Measurements from ENCODE around the gene LCN10. TPM values are rescaled to one million over a fixed set of nuclear protein-coding genes. Genes with fewer than 3 reads are reported as not detected.

Gene LCN10
- total and polyA plus RNA-seq, 2 of the 13 experiments (the other 11 are each of a cell fraction or from before 2014, with no cell fraction given): 0.53 to 0.61 TPM

- Histone ChIP-seq H3K9me3 (ENCODE audit: low read length) (no peaks in the 10 kb centered on the region), H3K9ac (ENCODE audit: insufficient read depth, low read depth, low read length) (no peak overlapping the region), H3K36me3 (replicated peaks in 1 of 2; ENCODE audit: control insufficient read depth in 1 of 2, insufficient read depth in 2 of 2, low read length in 2 of 2) (no peaks in the 10 kb centered on the region), H3K27me3 (ENCODE audit: control insufficient read depth in 1 of 2, insufficient read depth in 2 of 2, low read length in 2 of 2) (no peaks in the 10 kb centered on the region), H3K4me3 (replicated peaks in 1 of 3; ENCODE audit: insufficient read depth in 1 of 3, low read depth in 2 of 3, low read length in 3 of 3) (no peak overlapping the region), H3K79me2 (ENCODE audit: insufficient read depth, low read length) (no peaks in the 10 kb centered on the region), H3K4me2 (ENCODE audit: low read depth, low read length) (no peak overlapping the region), H4K20me1 (ENCODE audit: insufficient read depth, low read length) (no peaks in the 10 kb centered on the region), H3K27ac (ENCODE audit: extremely low read length, insufficient read depth, low read length) (no peak overlapping the region), H2AFZ (ENCODE audit: low read length) (no peak overlapping the region), H3K4me1 (ENCODE audit: insufficient read depth, low read length) (peaks cover 82% of the 10 kb centered on the region)
- intact Hi-C loops (cut with micrococcal nuclease; ENCODE audit: unreplicated experiment) (loop anchor here (10.0 kb wide), 1 partner anchor 102 kb away; the partner anchor contains the start of gene TRAF2), in situ Hi-C loops (cut with HindIII; ENCODE audit: extremely low pct_ligation_motif_present, low pct_unique_long_range_greater_than_20kb) (no loop called here)
- no TSS peak for BruUV-seq (replicated peaks)
- 100% methylated on average over 3 of the region's 3 CpGs for WGBS (ENCODE audit: low lambda C conversion rate)
- CTCF ChIA-PET (ENCODE audit: low intra/inter-chr PET ratio, low total read pairs): no interaction called here
- no peak for ATAC-seq
- FAIRE-seq: no peak
- POLR2A ChIA-PET: no interaction called here
- no peak for DNase-seq (ENCODE audit: low spot score)
- no peak for TF ChIP-seq PHF20 (CRISPR knock-in tag; IDR thresholded peaks at IDR 0.05)
- TF ChIP-seq, protein P1, sequence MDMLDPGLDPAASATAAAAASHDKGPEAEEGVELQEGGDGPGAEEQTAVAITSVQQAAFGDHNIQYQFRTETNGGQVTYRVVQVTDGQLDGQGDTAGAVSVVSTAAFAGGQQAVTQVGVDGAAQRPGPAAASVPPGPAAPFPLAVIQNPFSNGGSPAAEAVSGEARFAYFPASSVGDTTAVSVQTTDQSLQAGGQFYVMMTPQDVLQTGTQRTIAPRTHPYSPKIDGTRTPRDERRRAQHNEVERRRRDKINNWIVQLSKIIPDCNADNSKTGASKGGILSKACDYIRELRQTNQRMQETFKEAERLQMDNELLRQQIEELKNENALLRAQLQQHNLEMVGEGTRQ (IDR thresholded peaks at IDR 0.05; ENCODE audit: low read depth, low read length): no peak
- TF ChIP-seq, protein P1 (CRISPR knock-in tag; IDR thresholded peaks at IDR 0.05; ENCODE audit: borderline replicate concordance): no peak
- no peak for TF ChIP-seq ZNF567 (CRISPR knock-in tag; IDR thresholded peaks at IDR 0.05; ENCODE audit: borderline replicate concordance)
- peak; percentile 57; the same call in 1 of the 2 replicates for TF ChIP-seq CEBPB (IDR thresholded peaks at IDR 0.05; ENCODE audit: borderline replicate concordance, low read depth, low read length)
These were observed 39.7 kb upstream of the LCN10 start for GRCh38 chr9:136782452-136782851.

GRCh38 chr9:136779808-136780207 lies 37.1 kb upstream of the LCN10 start:
- intact Hi-C loops (cut with micrococcal nuclease; ENCODE audit: unreplicated experiment) (loop anchor here (10.0 kb wide), 1 partner anchor 105 kb away; the partner anchor contains the start of gene TRAF2), in situ Hi-C loops (cut with HindIII; ENCODE audit: extremely low pct_ligation_motif_present, low pct_unique_long_range_greater_than_20kb) (loop anchor here (10.0 kb wide), 1 partner anchor 265 kb away; the partner anchor contains the start of gene NPDC1)
- no peak for TF ChIP-seq ZNF20 (CRISPR knock-in tag; IDR thresholded peaks at IDR 0.05)
- TF ChIP-seq, protein P2, sequence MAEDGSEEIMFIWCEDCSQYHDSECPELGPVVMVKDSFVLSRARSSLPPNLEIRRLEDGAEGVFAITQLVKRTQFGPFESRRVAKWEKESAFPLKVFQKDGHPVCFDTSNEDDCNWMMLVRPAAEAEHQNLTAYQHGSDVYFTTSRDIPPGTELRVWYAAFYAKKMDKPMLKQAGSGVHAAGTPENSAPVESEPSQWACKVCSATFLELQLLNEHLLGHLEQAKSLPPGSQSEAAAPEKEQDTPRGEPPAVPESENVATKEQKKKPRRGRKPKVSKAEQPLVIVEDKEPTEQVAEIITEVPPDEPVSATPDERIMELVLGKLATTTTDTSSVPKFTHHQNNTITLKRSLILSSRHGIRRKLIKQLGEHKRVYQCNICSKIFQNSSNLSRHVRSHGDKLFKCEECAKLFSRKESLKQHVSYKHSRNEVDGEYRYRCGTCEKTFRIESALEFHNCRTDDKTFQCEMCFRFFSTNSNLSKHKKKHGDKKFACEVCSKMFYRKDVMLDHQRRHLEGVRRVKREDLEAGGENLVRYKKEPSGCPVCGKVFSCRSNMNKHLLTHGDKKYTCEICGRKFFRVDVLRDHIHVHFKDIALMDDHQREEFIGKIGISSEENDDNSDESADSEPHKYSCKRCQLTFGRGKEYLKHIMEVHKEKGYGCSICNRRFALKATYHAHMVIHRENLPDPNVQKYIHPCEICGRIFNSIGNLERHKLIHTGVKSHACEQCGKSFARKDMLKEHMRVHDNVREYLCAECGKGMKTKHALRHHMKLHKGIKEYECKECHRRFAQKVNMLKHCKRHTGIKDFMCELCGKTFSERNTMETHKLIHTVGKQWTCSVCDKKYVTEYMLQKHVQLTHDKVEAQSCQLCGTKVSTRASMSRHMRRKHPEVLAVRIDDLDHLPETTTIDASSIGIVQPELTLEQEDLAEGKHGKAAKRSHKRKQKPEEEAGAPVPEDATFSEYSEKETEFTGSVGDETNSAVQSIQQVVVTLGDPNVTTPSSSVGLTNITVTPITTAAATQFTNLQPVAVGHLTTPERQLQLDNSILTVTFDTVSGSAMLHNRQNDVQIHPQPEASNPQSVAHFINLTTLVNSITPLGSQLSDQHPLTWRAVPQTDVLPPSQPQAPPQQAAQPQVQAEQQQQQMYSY (CRISPR knock-in tag; IDR thresholded peaks at IDR 0.05): peak; percentile 90
- ChIA-PET POLR2A (no interaction called here), CTCF (ENCODE audit: low intra/inter-chr PET ratio, low total read pairs) (no interaction called here)
- Histone ChIP-seq H3K27me3 (ENCODE audit: control insufficient read depth in 1 of 2, insufficient read depth in 2 of 2, low read length in 2 of 2) (no peaks in the 10 kb centered on the region), H3K4me2 (ENCODE audit: low read depth, low read length) (no peak overlapping the region), H4K20me1 (ENCODE audit: insufficient read depth, low read length) (no peaks in the 10 kb centered on the region), H3K27ac (ENCODE audit: extremely low read length, insufficient read depth, low read length) (no peak overlapping the region), H3K36me3 (replicated peaks in 1 of 2; ENCODE audit: control insufficient read depth in 1 of 2, insufficient read depth in 2 of 2, low read length in 2 of 2) (no peaks in the 10 kb centered on the region), H3K4me1 (ENCODE audit: insufficient read depth, low read length) (peaks cover 68% of the 10 kb centered on the region), H2AFZ (ENCODE audit: low read length) (no peak overlapping the region), H3K79me2 (ENCODE audit: insufficient read depth, low read length) (no peaks in the 10 kb centered on the region), H3K4me3 (replicated peaks in 1 of 3; ENCODE audit: insufficient read depth in 1 of 3, low read depth in 2 of 3, low read length in 3 of 3) (no peak overlapping the region), H3K9me3 (ENCODE audit: low read length) (no peaks in the 10 kb centered on the region), H3K9ac (ENCODE audit: insufficient read depth, low read depth, low read length) (no peak overlapping the region)
- DNase-seq (ENCODE audit: low spot score) (no peak), FAIRE-seq (no peak), ATAC-seq (peak; percentile 69)
- no TSS peak for BruUV-seq (replicated peaks)
- 85% methylated on average over 5 of the region's 5 CpGs for WGBS (ENCODE audit: low lambda C conversion rate)
